Measurements from ENCODE around the gene C1GALT1C1L. TPM values are rescaled to one million over a fixed set of nuclear protein-coding genes. Genes with fewer than 3 reads are reported as not detected.

C1GALT1C1L gene
- total RNA-seq, 1 experiment from 2014 or later = 0.54 TPM

GRCh38 chr2:43708178-43708577, 31.9 kb upstream of the C1GALT1C1L start:
- CTCF ChIA-PET = no interaction called here

GRCh38 chr2:43707255-43708015, 31.2 kb upstream of the C1GALT1C1L start:
- H3K4me3 ChIP-seq (ENCODE audit: low read depth in 2 of 2, low read length in 2 of 2) = no peak overlapping the region
- DNase-seq (ENCODE audit: low read depth, low spot score) (no peak), ATAC-seq (no peak)
- no peaks in the 10 kb centered on the region for H3K4me1 ChIP-seq (ENCODE audit: control insufficient read depth, insufficient read depth, low read length)
- H3K9me3 ChIP-seq (ENCODE audit: control insufficient read depth, insufficient read depth, low read depth, low read length) = no peaks in the 10 kb centered on the region
- POLR2A ChIA-PET = no interaction called here
- no peak overlapping the region for H3K27ac ChIP-seq (ENCODE audit: low read length)
- intact Hi-C loops (cut with micrococcal nuclease; ENCODE audit: unreplicated experiment) (no loop called here), in situ Hi-C loops (cut with HindIII; ENCODE audit: low pct_unique_long_range_greater_than_20kb, low sequenced_read_pairs) (no loop called here)
- no peaks in the 10 kb centered on the region for H3K27me3 ChIP-seq (ENCODE audit: control insufficient read depth, insufficient read depth, low read length)
- TF ChIP-seq SIN3A (IDR thresholded peaks at IDR 0.05; ENCODE audit: borderline replicate concordance, insufficient read depth, low read depth, low read length) (no peak), CTCF (IDR thresholded peaks at IDR 0.05) (no peak), POLR2AphosphoS5 (IDR thresholded peaks at IDR 0.05; ENCODE audit: low read depth, low read length) (no peak), TCF7L2 (IDR thresholded peaks at IDR 0.05; ENCODE audit: low read depth, low read length) (no peak), REST (IDR thresholded peaks at IDR 0.05; ENCODE audit: insufficient read depth in 1 of 2, low read depth in 2 of 2, low read length in 1 of 2) (no peak)
- BruUV-seq (replicated peaks) = no TSS peak
- H3K36me3 ChIP-seq (ENCODE audit: control insufficient read depth, insufficient read depth, low read length) = peaks cover 7% of the 10 kb centered on the region
- CTCF ChIA-PET = no interaction called here

More at GRCh38 chr2:43708178-43708577, 31.9 kb upstream of the C1GALT1C1L start:
- intact Hi-C loops (cut with micrococcal nuclease; ENCODE audit: unreplicated experiment) = no loop called here
- in situ Hi-C loops (cut with HindIII; ENCODE audit: low pct_unique_long_range_greater_than_20kb, low sequenced_read_pairs) = no loop called here
- ATAC-seq = no peak
- no peaks in the 10 kb centered on the region for H3K27me3 ChIP-seq (ENCODE audit: control insufficient read depth, insufficient read depth, low read length)
- no peaks in the 10 kb centered on the region for H3K4me1 ChIP-seq (ENCODE audit: control insufficient read depth, insufficient read depth, low read length)
- POLR2A ChIA-PET = no interaction called here
- H3K36me3 ChIP-seq (ENCODE audit: control insufficient read depth, insufficient read depth, low read length) = peaks cover 11% of the 10 kb centered on the region
- no peak for DNase-seq (ENCODE audit: low read depth, low spot score)
- BruUV-seq (replicated peaks) = no TSS peak
- H3K4me3 ChIP-seq (ENCODE audit: low read depth in 2 of 2, low read length in 2 of 2) = no peak overlapping the region
- no peak overlapping the region for H3K27ac ChIP-seq (ENCODE audit: low read length)
- H3K9me3 ChIP-seq (ENCODE audit: control insufficient read depth, insufficient read depth, low read depth, low read length) = no peaks in the 10 kb centered on the region
- TF ChIP-seq CTCF (IDR thresholded peaks at IDR 0.05) (no peak), SIN3A (IDR thresholded peaks at IDR 0.05; ENCODE audit: borderline replicate concordance, insufficient read depth, low read depth, low read length) (no peak)

All from Panc1 (cell line).